H1 (cell line): ENCODE data around the gene MOB1B. TPM values are rescaled to one million over a fixed set of nuclear protein-coding genes. Genes with fewer than 3 reads are reported as not detected.

Experiments used
- CTCF ChIA-PET: fragments of 300-600 bp; sonication (Branson Sonifier 250); formaldehyde crosslinking; loops from one replicate; lab custom pipeline; 2021; ENCODE audit not compliant: partially characterized antibody; lab: Charles Lee
- POLR2A ChIA-PET: fragments of 300-600 bp; sonication (Branson Sonifier 250); formaldehyde crosslinking; loops from one replicate; lab custom pipeline; 2021; ENCODE audit warnings: inconsistent platforms; ENCODE audit not compliant: partially characterized antibody; lab: Charles Lee
- DNase-seq, 2 experiments: peaks; one replicate each; pipeline versions ENCODE4 v3.0.0 to v3.0.0-alpha.2; 2010 to 2022; ENCODE audit warnings: low spot score in 2 of 2, low read depth in 1 of 2, mixed read lengths in 1 of 2
- FAIRE-seq: peaks from 2 replicates; lab custom pipeline; 2011; peaks lifted over from hg19 to GRCh38; lab: Jason Lieb, UNC
- H2AFZ ChIP-seq: 2 replicates; pipeline ENCODE4 v1.8.1; 2012; ENCODE audit warnings: low read length, inconsistent platforms
- H2AK5ac ChIP-seq: 2 replicates; pipeline ENCODE4 v1.6.1; 2013; ENCODE audit warnings: low read depth, low read length
- H2BK120ac ChIP-seq: replicated peaks from 2 replicates; pipeline ENCODE3; 2013; ENCODE audit warnings: low read depth, low read length, inconsistent platforms
- H2BK12ac ChIP-seq: 2 replicates; pipeline ENCODE4 v1.6.1; 2013; ENCODE audit warnings: low read depth, low read length
- H2BK15ac ChIP-seq: 2 replicates; pipeline ENCODE4 v1.6.1; 2013; ENCODE audit warnings: low read length
- H2BK20ac ChIP-seq: 2 replicates; pipeline ENCODE4 v1.6.1; 2013; ENCODE audit warnings: low read length
- H2BK5ac ChIP-seq: 2 replicates; pipeline ENCODE4 v1.6.1; 2013; ENCODE audit warnings: low read depth, low read length
- H3K14ac ChIP-seq: 2 replicates; pipeline ENCODE4 v1.6.1; 2013; ENCODE audit warnings: inconsistent platforms; ENCODE audit not compliant: insufficient read length
- H3K18ac ChIP-seq: 2 replicates; pipeline ENCODE4 v1.6.1; 2013; ENCODE audit warnings: low read length; ENCODE audit errors: extremely low read depth
- H3K23ac ChIP-seq: 2 replicates; pipeline ENCODE4 v1.6.1; 2013; ENCODE audit warnings: inconsistent platforms; ENCODE audit not compliant: insufficient read length
- H3K23me2 ChIP-seq: 2 replicates; pipeline ENCODE4 v1.6.1; 2013; ENCODE audit warnings: low read depth, low read length
- H3K27ac ChIP-seq: 2 replicates; pipeline ENCODE4 v1.6.1; 2011; ENCODE audit warnings: low read depth, low read length, inconsistent platforms
- H3K27me3 ChIP-seq, 4 experiments: replicated peaks in 1 of 4; 1 replicate in 1 of 4; 2 replicates in 3 of 4; pipeline versions ENCODE4 v1.6.1 to v1.8.1; 2011 to 2013; ENCODE audit warnings: low read length in 3 of 4, mild to moderate bottlenecking in 3 of 4, inconsistent platforms in 2 of 4, mixed read lengths in 2 of 4, moderate library complexity in 1 of 4; ENCODE audit not compliant: control insufficient read depth in 3 of 4, insufficient read depth in 3 of 4; ENCODE audit errors: extremely low read depth in 1 of 4
- H3K36me3 ChIP-seq, 4 experiments: 2 replicates each; pipeline versions ENCODE4 v1.6.1 to v1.8.1; 2011 to 2013; ENCODE audit warnings: mild to moderate bottlenecking in 4 of 4, low read length in 3 of 4, moderate library complexity in 2 of 4, control low read depth in 1 of 4, inconsistent platforms in 1 of 4; ENCODE audit not compliant: insufficient read depth in 4 of 4, control insufficient read depth in 2 of 4
- H3K4ac ChIP-seq: replicated peaks from 2 replicates; pipeline ENCODE3; 2013; ENCODE audit warnings: low read length, low read depth, mixed read lengths, inconsistent platforms; ENCODE audit not compliant: insufficient read length
- H3K4me1 ChIP-seq, 4 experiments: replicated peaks in 1 of 4; 1 replicate in 1 of 4; 2 replicates in 3 of 4; pipeline versions ENCODE4 v1.6.1 to v1.8.1; 2011 to 2013; ENCODE audit warnings: low read length in 3 of 4, inconsistent platforms in 2 of 4, mixed read lengths in 1 of 4; ENCODE audit not compliant: insufficient read depth in 4 of 4, control insufficient read depth in 3 of 4
- H3K4me2 ChIP-seq, 2 experiments: 2 replicates each; pipeline versions ENCODE4 v1.6.1 to v1.8.1; 2011 to 2013; ENCODE audit warnings: low read depth in 2 of 2, low read length in 2 of 2, control low read depth in 1 of 2, inconsistent platforms in 1 of 2, mild to moderate bottlenecking in 1 of 2; ENCODE audit not compliant: insufficient read depth in 1 of 2
- H3K4me3 ChIP-seq, 4 experiments: fragments of 200-600, 300-600 bp in 1 of 4; sonication (generic), shearing (Covaris generic), sonication (Bioruptor Twin) in 1 of 4; 2 replicates each; pipeline versions ENCODE4 v1.5.1 to v1.8.1; 2011 to 2016; ENCODE audit warnings: low read length in 4 of 4, low read depth in 3 of 4, control low read depth in 2 of 4, inconsistent platforms in 2 of 4, mild to moderate bottlenecking in 2 of 4, mixed read lengths in 1 of 4, moderate library complexity in 1 of 4; ENCODE audit not compliant: insufficient read depth in 2 of 4; ENCODE audit errors: extremely low read depth in 1 of 4
- H3K56ac ChIP-seq: replicated peaks from 2 replicates; pipeline ENCODE3; 2013; ENCODE audit warnings: low read depth, mild to moderate bottlenecking, mixed read lengths, low read length, inconsistent platforms; ENCODE audit not compliant: insufficient read length
- H3K79me1 ChIP-seq: 2 replicates; pipeline ENCODE4 v1.6.1; 2013; ENCODE audit warnings: low read depth, low read length, control low read depth
- H3K79me2 ChIP-seq, 2 experiments: 2 replicates each; pipeline versions ENCODE4 v1.6.1 to v1.8.1; 2012 to 2013; ENCODE audit warnings: low read length in 2 of 2, mild to moderate bottlenecking in 2 of 2, inconsistent platforms in 1 of 2; ENCODE audit not compliant: insufficient read depth in 2 of 2, control insufficient read depth in 1 of 2
- H3K9ac ChIP-seq, 4 experiments: replicated peaks in 1 of 4; 1 replicate in 1 of 4; 2 replicates in 3 of 4; pipeline versions ENCODE4 v1.6.1 to v1.8.1; 2011 to 2013; ENCODE audit warnings: low read depth in 3 of 4, low read length in 3 of 4, control low read depth in 2 of 4, mild to moderate bottlenecking in 2 of 4, moderate library complexity in 2 of 4, inconsistent platforms in 1 of 4; ENCODE audit errors: extremely low read depth in 1 of 4
- H3K9me3 ChIP-seq, 2 experiments: 2 replicates each; pipeline versions ENCODE4 v1.6.1 to v1.8.1; 2012 to 2013; ENCODE audit warnings: mild to moderate bottlenecking in 2 of 2, moderate library complexity in 2 of 2, control low read depth in 1 of 2, inconsistent platforms in 1 of 2, low read depth in 1 of 2, low read length in 1 of 2, mixed read lengths in 1 of 2; ENCODE audit not compliant: insufficient read depth in 2 of 2
- H4K20me1 ChIP-seq, 2 experiments: replicated peaks in 1 of 2; 2 replicates each; pipeline versions ENCODE3 to v1.8.1; 2011 to 2013; ENCODE audit warnings: inconsistent platforms in 2 of 2, low read length in 2 of 2, mild to moderate bottlenecking in 1 of 2; ENCODE audit not compliant: insufficient read depth in 2 of 2, control insufficient read depth in 1 of 2
- H4K5ac ChIP-seq: 2 replicates; pipeline ENCODE4 v1.6.1; 2013; ENCODE audit warnings: low read length, low read depth, mixed read lengths, inconsistent platforms; ENCODE audit not compliant: insufficient read length
- H4K8ac ChIP-seq: 2 replicates; pipeline ENCODE4 v1.8.0; 2013; ENCODE audit warnings: mild to moderate bottlenecking, moderate library complexity, low read length, inconsistent platforms; ENCODE audit not compliant: insufficient read depth; ENCODE audit errors: extremely low read depth
- H4K91ac ChIP-seq: replicated peaks from 2 replicates; pipeline ENCODE3; 2013; ENCODE audit warnings: low read length, mixed read lengths, inconsistent platforms; ENCODE audit not compliant: insufficient read length
- CTBP2 ChIP-seq: IDR thresholded peaks from 2 replicates; pipeline ENCODE4 v1.7.0; 2011; ENCODE audit warnings: borderline replicate concordance, mild to moderate bottlenecking, moderate library complexity, mixed read lengths, low read length; ENCODE audit not compliant: insufficient read depth, insufficient read length
- EZH2 ChIP-seq: fragments of 200-600 bp; sonication (generic); IDR thresholded peaks from 2 replicates; pipeline ENCODE4 v1.7.1; 2012; ENCODE audit warnings: low read depth, mild to moderate bottlenecking, moderate library complexity, low read length, inconsistent platforms; ENCODE audit not compliant: severe bottlenecking
- FOSL1 ChIP-seq: IDR thresholded peaks from 2 replicates; pipeline ENCODE4 v1.6.1; 2011; ENCODE audit warnings: mild to moderate bottlenecking, low read depth, low read length, moderate library complexity; ENCODE audit not compliant: insufficient read depth
- HDAC6 ChIP-seq: IDR thresholded peaks from one replicate; pipeline ENCODE4 v1.7.1; 2012; ENCODE audit warnings: low read depth, mild to moderate bottlenecking, inconsistent platforms, low read length, moderate library complexity
- JUN ChIP-seq: IDR thresholded peaks from 2 replicates; pipeline ENCODE4 v1.6.1; 2011; ENCODE audit warnings: low read depth, mild to moderate bottlenecking, improper control_type of control experiment, low read length
- POLR2A ChIP-seq, 2 experiments: IDR thresholded peaks; 1 replicate in 1 of 2; 2 replicates in 1 of 2; pipeline ENCODE4 v1.6.1; 2011; ENCODE audit warnings: low read depth in 2 of 2, low read length in 2 of 2, mild to moderate bottlenecking in 2 of 2; ENCODE audit errors: control extremely low read depth in 1 of 2
- POU5F1 ChIP-seq: IDR thresholded peaks from 2 replicates; pipeline ENCODE4 v1.6.1; 2011; ENCODE audit warnings: low read depth, mild to moderate bottlenecking, low read length, moderate library complexity
- RAD21 ChIP-seq, 2 experiments: IDR thresholded peaks in 1 of 2; conservative IDR thresholded peaks in 1 of 2; 2 replicates each; pipeline ENCODE4 v1.6.1; 2011; ENCODE audit warnings: low read depth in 2 of 2, low read length in 2 of 2, improper control_type of control experiment in 1 of 2, inconsistent platforms in 1 of 2, mild to moderate bottlenecking in 1 of 2, moderate library complexity in 1 of 2
- SRF ChIP-seq: IDR thresholded peaks from 2 replicates; pipeline ENCODE4 v1.6.1; 2011; ENCODE audit warnings: mild to moderate bottlenecking, low read depth, low read length, moderate library complexity
- SUZ12 ChIP-seq: fragments of 200-600 bp; sonication (generic); IDR thresholded peaks from 2 replicates; pipeline ENCODE4 v1.6.1; 2012; ENCODE audit warnings: mild to moderate bottlenecking, inconsistent platforms, low read length, moderate library complexity, mixed read lengths
- TAF1 ChIP-seq: IDR thresholded peaks from 2 replicates; pipeline ENCODE4 v1.6.1; 2011; ENCODE audit warnings: mild to moderate bottlenecking, low read depth, low read length
- YY1 ChIP-seq: IDR thresholded peaks from 2 replicates; pipeline ENCODE4 v1.6.1; 2011; ENCODE audit warnings: low read depth, mild to moderate bottlenecking, low read length
- WGBS, 2 experiments: shearing (Covaris generic) in 1 of 2; methylation state at CpG; one replicate each; pipeline versions ENCODE4 v1.1.6 to v1.1.7; 2013 to 2015; ENCODE audit warnings: low lambda C conversion rate in 2 of 2, mixed read lengths in 2 of 2, inconsistent platforms in 1 of 2, low coverage in 1 of 2, missing lambda C conversion rate in 1 of 2; ENCODE audit not compliant: insufficient replicate concordance in 2 of 2, insufficient coverage in 1 of 2, insufficient read length in 1 of 2; ENCODE audit errors: extremely low coverage in 1 of 2, missing lambda C conversion rate in 1 of 2; 5-methylcytosine and 5-hydroxymethylcytosine counted together
- polyA plus RNA-seq, 7 experiments: library from polyadenylated mRNA; depleted of rRNA in 3 of 7; stranded (reverse) in 5 of 7; unstranded in 2 of 7; fragments of >200 nt in 5 of 7; fragments of 200-250 nt in 2 of 7; gene quantifications; 1 replicate in 5 of 7; 2 replicates in 1 of 7; 4 replicates in 1 of 7; pipeline versions ENCODE4 v1.2.1 to v1.2.3, GENCODE V29; 2011 to 2013; ENCODE audit warnings: missing spikeins in 2 of 7, mixed read lengths in 2 of 7
- total RNA-seq: library from RNA; stranded (reverse); fragmentation: NEBNext Ultra II Directional; extraction: Animal tissue kit (Norgen Biotek cat#: 25700); gene quantifications from 2 replicates; pipeline ENCODE4 v1.2.1, GENCODE V29; 2021
- TF ChIP-seq, protein P1 (sequence below): IDR thresholded peaks from 2 replicates; pipeline ENCODE4 v1.6.1; 2011; ENCODE audit warnings: low read length, improper control_type of control experiment

Gene MOB1B
- total and polyA plus RNA-seq, 2 of the 8 experiments (the other 6 are each of a cell fraction or from before 2014, with no cell fraction given): 3.8 to 33.5 TPM

DNA sequence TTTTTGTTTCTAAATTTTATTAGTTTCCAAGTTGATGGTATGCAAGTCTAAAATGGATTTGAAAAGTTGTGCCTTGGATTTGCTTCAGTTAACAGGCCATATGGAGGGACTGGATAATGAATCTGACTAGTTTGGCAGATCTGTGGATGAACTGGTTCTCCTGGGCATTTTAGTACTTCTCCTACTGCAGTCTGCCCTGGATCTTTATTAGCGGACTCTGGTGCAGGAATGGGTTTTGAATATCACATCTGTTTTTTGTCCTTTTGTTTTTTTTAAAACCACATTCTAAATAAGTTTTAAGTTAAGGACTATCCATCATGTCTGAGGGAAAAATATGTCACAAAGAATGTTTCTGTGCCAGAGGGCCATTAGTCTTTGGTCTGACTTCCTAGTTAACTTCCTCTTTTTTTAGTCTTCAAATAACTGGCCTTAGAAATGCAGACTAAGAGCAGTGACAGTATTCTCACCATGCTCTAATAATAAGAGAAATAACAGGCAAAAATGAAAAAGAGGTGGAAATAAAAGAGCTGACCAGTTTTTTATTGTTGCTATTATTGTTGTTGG is 77.4 kb downstream of the MOB1B start:
- Histone ChIP-seq H2BK20ac (no peak overlapping the region), H3K4me3 (no peak overlapping the region), H2BK12ac (no peak overlapping the region), H2BK15ac (no peak overlapping the region)
- ChIA-PET POLR2A (no interaction called here), CTCF (no interaction called here)
- TF ChIP-seq FOSL1 (no peak), RAD21 (IDR thresholded peaks at IDR 0.05 in 1 of 2, conservative IDR thresholded peaks at IDR 0.05 in 1 of 2; ENCODE audit: low read depth in 2 of 2, low read length in 2 of 2) (no peak), YY1 (no peak), POLR2A (IDR thresholded peaks at IDR 0.05; ENCODE audit: control extremely low read depth in 1 of 2, low read depth in 2 of 2, low read length in 2 of 2) (no peak), CTBP2 (no peak), HDAC6 (no peak), POU5F1 (no peak), SUZ12 (no peak), SRF (no peak), EZH2 (no peak), JUN (no peak), TAF1 (no peak)
- TF ChIP-seq, protein P1, sequence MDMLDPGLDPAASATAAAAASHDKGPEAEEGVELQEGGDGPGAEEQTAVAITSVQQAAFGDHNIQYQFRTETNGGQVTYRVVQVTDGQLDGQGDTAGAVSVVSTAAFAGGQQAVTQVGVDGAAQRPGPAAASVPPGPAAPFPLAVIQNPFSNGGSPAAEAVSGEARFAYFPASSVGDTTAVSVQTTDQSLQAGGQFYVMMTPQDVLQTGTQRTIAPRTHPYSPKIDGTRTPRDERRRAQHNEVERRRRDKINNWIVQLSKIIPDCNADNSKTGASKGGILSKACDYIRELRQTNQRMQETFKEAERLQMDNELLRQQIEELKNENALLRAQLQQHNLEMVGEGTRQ: no peak
- TF ChIP-seq, all 59 proteins: peak for 0
- H2BK5ac ChIP-seq: no peak overlapping the region
- H3K14ac ChIP-seq: no peak overlapping the region
- H3K23ac ChIP-seq: no peak overlapping the region
- no peaks in the 10 kb centered on the region for H3K27me3 ChIP-seq
- H3K56ac ChIP-seq: no peak overlapping the region
- H4K91ac ChIP-seq: no peak overlapping the region
- H3K4me1 ChIP-seq: no peaks in the 10 kb centered on the region
- H3K4me2 ChIP-seq: no peak overlapping the region
- peaks cover 1 to 2% of the 10 kb centered on the region in 2 experiments for H4K20me1 ChIP-seq
- H3K79me1 ChIP-seq: no peaks in the 10 kb centered on the region
- FAIRE-seq: no peak
- H4K8ac ChIP-seq: no peak overlapping the region
- no peak overlapping the region for H3K27ac ChIP-seq
- no peak overlapping the region for H3K4ac ChIP-seq
- no peaks in the 10 kb centered on the region for H3K9me3 ChIP-seq
- no peak overlapping the region for H2AK5ac ChIP-seq
- H2AFZ ChIP-seq: no peak overlapping the region
- H4K5ac ChIP-seq: no peak overlapping the region
- H2BK120ac ChIP-seq: no peak overlapping the region
- no peaks in the 10 kb centered on the region for H3K23me2 ChIP-seq
- WGBS, 2 experiments: 89% methylated on average over 1 of the region's 1 CpG; no CpG with 5 or more reads in 1 of the 2 experiments
- H3K36me3 ChIP-seq: peaks cover 0 to 13% (median 0%) of the 10 kb centered on the region in 4 experiments; a peak in 2 of 8 replicates
- no peak overlapping the region for H3K18ac ChIP-seq
- H3K9ac ChIP-seq: no peak overlapping the region
- no peak for DNase-seq
- H3K79me2 ChIP-seq: no peaks in the 10 kb centered on the region
